ENCODE results near the gene RNF141.

RNF141 gene

DNA sequence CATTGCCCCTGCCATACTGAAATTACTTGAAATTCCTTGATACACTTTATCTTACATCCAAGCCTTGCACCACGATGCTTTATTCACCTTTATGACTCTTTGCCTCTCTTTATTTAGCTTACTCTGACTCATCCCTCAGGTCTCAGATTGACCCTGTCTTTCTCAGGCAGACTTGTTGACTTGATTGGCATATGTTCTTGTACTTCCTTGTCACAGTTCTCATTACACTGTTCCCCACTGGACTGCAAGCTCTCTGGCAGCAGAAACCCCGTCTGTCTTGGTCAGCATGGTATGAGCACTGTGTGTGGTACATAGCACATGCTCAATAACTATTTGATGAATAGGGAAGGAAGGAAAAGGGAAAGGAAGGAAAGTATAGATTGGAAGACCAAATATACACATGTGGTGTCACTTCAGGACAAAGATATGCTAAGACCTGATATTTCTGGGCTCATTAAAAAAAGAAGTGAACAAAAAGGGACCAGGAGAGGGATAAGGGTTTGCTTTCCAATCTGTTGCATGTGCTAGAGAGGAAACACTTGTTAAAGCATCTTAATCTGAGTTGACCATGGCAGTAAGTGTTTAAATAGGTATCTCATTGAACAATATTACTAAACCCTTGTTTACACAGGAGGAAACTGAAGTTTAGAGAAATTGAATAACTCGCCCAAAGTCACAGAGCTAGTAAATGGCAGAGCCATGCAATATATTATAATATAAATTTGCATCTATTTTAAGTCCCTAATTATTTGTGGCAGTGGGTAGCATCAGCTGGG lies 20.2 kb upstream of the RNF141 start:
- DNase-seq, result no peak

DNA sequence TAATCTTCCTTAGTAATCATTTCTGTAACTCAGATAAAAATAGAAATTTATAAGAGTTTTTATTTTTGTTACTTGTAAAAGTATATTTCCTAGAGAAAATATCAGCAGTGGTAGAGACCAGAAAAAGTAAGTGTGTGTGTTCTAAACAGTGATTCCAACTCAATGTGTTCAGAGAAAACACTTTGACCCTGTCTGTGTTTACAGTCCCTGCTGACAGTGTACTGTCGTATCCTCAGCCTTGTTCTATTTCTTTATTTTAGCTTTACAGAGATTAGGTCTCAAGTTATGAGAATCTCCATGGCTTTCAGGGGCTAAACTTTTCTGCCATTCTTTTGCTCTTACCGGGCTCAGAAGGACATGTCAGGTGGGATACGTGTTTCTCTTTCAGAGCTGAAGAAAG lies 17.3 kb upstream of the RNF141 start:
- no peak for DNase-seq

DNA sequence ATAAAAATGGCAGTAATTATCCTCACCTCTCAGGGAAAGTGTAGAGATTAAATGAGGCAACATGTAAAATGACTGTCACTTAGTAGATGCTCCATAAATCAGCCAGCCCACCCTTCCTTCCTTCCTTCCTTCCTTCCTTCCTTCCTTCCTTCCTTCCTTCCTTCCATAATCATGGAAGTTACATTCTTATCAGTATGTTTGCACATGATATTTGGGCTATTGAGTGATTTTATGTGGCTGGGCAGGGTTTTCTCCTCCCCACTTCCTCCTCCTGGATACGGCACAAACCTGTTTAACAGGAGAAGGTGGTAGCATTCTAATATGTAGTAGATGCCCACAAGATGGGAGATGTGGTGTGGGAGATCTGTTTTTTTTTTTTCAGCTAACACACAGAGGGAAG lies 15.6 kb upstream of the RNF141 start:
- DNase-seq, result no peak

DNA sequence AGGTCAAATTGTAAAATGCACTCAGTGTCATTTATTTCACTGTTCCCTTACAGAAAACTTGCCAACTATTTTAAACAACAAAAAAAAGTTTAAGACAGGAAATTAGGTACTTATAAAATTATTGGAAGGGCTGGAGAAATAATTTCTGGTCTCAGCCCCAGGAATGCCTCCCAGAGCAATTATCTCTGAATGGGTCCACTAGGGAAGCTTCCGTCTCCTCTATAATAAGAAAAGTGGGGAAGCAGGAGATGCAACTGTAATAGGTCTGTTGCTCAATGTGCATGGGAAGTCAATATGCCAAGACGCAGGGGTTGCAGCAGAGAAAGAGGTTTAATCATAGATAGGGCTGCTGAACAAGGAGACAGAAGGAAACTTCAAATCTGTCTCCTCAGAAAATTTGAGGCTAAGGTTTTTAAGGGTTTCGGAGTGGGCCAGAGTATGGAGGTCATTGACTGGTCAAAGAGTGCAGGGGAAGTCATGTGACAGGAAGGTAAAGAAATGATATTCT lies 10.9 kb upstream of the RNF141 start:
- no peak for DNase-seq

DNA sequence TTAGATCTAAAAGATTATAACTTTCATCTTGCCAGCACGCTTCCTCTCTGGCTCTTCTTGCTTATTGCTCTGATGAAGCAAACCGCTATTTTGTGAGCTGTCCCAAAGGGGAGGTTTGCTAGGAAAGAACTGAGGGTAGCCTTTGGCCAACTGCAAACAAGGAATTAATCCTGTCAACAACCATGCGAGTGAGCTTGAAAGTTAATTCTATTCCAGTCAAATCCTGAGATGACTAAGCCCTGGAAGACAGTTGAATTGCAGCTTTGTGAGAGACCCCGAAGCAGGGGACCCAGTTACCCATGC lies 10.3 kb upstream of the RNF141 start:
- no peak for DNase-seq

DNA sequence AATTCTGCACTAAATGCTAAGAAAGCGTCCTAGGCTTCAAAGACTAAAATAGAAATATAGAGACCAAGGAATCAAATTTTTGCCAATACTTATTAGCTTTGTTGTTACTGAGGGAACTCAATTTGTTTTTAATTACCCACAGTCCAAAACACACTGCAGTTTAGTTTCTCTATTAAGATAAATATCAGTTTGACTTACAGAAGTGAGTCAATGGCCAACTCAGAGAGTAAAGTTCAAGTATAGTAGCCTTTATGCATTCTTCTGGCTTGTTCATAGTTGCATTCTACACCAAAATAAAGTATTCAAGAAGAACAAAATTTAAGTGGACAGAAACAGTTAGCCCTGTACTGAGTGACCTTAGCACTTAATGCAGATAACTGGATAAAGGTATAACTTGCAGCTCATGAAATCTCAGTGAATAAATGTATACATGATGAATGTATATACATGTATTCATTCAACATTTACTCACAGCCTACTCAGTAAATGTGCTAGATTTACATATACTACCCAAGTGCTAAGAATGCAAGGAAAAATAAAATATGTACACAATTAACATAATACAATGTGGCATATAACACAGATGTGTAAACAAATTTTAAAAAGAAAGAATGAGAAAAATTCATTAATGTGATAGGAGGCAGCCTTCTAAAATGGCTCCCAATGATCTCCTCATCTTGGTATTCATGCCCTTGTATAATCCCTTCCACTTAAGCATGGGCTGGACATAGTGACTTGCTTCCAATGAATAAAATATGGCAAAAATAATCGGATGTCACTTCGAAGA lies 9.7 kb upstream of the RNF141 start:
- no peak for DNase-seq

DNA sequence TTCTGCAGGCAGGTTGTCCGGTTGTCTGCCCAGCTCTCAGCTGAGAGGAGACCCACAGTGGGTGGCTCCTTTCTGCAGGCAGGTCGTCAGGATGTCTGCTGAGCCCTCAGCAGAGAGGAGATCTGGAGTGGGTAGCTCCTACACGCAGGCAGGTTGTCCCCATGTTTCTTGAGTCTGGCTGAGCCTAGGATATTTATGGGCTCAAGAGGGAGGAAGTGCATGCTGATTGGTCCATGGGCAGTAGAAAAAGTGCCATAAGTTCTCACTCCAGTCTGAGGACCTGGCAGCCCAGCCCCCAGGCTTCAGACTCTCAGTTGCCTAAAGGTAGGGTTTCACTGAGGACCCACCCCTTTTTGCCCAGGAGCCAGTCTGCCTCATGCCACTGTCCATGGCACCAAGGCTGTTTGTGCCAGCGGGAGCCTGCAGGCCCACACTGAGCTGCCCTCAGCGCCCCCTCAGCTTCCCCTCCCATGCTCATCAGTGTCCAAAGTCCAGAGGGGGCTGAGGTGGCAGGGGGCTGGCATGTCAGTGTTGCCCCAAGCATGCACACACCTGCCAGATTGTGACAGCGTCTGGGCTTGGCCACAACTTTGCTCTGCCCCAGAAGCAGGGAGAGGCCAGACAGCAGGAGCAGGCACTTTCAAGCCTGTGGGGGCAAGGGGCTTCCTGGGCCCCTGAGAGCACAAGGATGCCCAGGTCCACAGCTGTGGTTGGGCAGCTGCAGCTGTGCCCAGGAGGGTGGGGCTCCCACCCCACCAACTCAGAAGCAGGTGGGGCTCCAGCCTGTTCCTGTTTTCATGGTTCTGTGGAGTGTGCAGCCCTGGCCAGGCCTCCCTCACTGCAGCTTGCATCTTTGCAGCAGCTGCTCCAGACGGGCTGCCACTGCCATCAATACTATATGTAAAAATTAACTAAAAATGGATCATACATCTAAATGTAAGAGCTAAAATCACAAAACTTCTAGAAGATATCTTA lies 3.8 kb upstream of the RNF141 start:
- no peak for DNase-seq

DNA sequence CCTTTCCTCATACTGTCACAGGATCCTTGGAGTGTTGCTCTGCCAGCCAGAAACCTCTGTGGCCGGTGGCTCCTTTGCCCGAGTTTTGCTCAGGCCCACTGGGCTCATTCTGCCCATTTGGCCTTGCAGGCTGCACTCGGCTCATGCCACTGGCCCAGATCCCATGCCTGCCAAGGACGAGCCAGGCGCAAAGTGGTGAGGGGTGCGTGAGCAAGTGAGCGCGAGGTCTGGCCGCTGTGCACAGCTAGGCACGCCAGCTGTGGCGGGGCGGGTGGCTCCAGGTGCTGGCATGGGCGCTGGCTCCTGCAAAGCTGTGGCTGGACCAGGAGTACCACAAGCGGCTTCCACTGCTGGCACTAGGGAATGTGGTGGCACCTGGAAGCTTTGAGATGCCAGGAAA lies 2.8 kb upstream of the RNF141 start:
- no peak for DNase-seq

DNA sequence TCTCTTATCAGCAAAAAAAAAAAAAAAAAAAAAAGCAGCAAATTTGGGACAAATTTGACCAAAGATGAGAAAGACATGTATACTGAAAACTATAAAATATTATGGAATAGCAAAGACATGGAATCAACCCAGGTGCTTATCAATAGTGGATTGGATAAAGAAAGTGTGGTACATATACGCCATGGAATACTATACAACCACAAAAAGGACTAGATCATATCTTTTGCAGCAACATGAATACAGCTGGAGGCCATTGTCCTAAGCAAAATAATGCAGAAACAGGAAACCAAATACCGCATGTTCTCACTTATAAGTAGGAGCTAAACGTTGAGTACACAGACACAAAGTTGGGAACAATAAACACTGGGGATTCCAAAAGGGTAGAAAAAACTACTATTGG lies 1.8 kb upstream of the RNF141 start:
- DNase-seq, result no peak

DNA sequence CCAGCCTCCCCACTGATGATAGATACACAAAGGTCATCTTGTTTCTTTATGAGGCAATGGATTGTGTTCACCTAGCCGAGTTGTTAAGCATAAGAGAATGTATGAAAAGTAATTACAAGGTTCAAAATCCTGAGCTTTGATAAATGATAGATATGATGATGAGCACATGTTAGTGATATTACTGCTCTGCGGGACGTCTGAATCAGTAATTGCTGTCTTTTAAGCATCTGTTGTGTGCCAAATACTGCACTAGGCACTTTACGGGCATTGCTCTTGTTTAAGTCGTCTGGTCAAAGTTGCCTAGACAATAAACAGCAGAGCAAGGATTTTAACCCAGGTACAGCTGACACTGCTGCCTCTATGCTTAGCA lies 559 bp upstream of the RNF141 start:
- no peak for DNase-seq

DNA sequence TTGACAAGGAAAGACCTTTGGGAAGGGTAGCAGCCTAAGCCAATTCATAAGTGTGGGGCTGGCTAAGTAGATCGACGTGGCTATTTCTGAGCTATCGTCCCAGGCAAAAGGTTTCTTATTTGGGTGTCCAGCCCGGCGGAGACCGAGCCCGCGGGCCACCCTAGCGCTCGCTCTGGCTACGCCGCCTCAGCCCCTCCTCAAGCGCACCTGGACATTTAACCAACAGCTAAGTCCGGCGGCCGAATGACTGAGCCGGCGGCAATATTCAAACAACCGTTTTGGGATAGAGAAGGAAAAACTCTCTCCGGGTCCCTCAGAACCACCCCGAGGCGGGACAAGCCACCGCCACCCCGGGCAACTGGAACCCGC lies 457 bp downstream of the RNF141 start:
- DNase-seq, result peak in 15 of 56 donors; percentile 30 to 74 (median 54)

DNA sequence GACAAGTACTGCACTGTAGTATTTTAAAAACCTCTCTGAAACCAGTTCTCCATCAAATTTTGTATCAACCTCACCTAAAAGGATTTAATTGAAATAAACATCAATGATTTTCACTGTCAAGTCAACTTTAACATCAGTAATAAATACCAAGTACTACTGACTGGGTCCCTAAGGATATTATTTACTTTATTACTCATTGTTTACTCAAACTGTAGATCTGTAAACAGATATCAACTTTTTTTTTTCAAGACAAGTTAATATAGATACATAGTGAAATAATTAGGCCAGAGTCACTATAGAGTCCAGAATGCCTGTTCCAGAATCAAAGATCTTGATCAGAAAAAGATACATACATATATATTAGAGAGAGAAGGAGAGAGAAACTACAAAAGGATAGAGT lies 1.6 kb downstream of the RNF141 start:
- DNase-seq, result no peak

DNA sequence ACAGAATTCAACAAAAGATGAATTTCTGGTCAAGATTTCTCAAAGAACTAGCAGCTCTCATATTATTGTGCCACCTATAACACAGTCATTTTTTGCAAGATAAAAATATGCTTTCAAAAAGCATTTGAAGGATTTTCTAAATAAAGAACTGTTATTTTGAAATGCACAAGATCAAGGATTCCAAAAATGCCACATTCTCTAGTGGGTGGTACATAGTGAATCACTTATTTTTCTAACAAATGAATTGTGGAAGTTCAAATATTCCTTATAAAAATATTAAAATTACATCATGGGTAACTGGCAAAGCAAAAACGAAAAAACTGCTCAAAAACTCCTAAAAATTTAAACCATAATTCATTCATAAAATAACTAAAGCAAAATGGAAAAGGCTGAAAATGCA lies 2.1 kb downstream of the RNF141 start:
- no peak for DNase-seq

DNA sequence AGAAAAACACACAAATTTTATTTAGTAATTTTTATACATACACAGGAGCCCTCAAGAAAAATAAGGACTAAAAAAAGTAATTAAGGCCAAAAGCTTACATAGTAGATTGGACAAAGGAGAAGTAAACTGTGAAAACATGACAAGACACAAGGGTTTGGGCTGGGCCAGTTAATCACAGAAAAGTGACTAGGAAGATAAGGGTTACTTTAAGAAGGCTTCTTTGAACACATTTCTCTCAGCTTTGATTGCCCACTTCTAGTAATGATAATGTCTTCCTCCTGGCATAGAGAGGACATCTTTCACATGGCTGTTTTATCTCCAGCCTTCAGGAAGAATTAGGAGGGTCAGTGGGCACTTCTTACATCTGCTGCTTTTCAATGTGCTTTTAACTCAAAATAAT lies 3.4 kb downstream of the RNF141 start:
- DNase-seq, result no peak

DNA sequence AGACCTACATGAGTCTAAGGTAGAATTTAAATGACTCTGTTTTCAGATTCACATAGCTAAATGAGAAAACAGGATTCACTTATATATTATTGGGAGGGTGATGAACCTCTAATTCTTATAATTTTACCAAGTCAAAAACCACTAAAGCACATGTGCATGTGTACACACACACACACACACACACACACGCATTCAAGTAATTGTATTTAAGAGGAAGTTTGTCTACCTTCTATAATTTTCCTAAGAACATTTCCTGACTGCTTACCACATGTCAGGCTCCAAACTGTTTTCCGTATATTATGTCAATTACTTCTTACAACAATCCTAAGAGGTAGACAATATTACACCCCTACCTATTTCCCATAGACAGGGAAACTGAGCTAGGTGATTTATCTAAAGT lies 6.7 kb downstream of the RNF141 start:
- DNase-seq, result no peak

DNA sequence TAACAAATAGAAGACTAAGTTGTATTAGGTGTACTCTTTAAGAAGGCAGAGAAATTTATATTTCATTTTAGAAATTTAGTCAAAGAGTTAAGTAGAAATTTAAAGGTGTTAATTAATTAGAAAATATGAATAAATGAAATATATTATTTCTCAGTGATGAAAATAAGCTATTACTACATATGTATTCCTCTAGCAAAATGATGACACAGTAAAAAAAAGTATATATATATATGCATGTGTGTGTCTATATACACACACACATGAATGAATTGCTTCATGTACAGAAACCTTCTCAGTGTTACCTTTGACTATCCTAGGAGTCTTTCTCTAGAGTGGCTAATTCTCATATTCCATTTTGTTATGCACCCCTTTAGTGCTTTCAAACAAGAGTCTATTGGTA lies 7.7 kb downstream of the RNF141 start:
- DNase-seq, result no peak

DNA sequence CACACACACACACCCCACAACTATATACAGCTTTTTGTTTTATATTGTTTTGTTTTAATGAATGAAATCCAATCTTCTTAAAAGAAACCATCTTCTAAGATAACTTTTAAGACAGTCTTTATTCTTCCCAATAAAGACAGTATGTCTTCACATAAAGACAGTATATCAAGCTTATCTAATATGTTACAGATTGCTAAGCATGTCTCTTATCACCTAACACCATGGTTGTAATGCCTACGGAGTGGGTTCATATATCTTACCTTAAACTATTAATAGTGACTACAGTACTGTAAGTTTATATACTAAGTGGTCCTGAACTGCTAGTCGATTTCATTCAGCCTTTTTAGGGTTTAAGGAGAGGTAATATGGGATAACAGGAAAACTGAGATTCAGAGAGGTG lies 8.5 kb downstream of the RNF141 start:
- no peak for DNase-seq

DNA sequence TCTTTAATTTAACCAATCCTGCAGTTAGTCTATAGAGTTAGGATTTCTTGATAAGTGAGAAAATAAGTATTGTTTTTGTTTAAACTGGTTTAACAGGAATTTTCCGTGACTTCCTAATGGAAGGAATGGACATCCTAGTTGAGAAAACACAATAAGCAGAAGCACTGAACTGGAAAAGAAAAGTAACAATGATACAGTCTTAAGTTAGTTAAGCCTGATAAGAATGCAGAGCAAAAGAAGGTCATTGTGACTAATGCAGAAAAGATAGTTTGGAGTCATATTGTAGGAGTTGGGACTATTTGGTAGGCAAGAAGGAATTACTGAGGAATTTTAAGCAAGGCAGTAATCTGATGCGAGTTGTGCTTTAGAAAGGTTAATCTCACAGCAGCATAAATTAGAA lies 11.7 kb downstream of the RNF141 start:
- DNase-seq, result no peak

DNA sequence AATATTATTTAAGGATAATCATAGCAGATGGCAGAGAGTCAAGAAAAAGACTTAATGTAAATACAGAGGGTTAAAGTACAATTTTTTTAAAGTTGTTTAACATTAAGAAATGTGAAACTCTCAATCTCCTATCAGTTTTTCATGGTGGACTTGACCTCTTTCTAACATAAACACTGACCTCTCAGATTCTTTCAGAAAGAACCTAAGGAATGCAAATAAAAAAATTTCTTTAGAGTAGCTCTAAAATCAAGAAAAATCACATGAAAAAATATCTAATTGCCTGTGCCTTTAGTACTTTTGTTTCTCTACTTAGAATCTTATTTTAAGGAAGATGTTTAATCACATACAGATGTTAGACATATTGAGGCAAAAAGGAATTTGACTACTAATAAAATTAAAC lies 12.9 kb downstream of the RNF141 start:
- no peak for DNase-seq

DNA sequence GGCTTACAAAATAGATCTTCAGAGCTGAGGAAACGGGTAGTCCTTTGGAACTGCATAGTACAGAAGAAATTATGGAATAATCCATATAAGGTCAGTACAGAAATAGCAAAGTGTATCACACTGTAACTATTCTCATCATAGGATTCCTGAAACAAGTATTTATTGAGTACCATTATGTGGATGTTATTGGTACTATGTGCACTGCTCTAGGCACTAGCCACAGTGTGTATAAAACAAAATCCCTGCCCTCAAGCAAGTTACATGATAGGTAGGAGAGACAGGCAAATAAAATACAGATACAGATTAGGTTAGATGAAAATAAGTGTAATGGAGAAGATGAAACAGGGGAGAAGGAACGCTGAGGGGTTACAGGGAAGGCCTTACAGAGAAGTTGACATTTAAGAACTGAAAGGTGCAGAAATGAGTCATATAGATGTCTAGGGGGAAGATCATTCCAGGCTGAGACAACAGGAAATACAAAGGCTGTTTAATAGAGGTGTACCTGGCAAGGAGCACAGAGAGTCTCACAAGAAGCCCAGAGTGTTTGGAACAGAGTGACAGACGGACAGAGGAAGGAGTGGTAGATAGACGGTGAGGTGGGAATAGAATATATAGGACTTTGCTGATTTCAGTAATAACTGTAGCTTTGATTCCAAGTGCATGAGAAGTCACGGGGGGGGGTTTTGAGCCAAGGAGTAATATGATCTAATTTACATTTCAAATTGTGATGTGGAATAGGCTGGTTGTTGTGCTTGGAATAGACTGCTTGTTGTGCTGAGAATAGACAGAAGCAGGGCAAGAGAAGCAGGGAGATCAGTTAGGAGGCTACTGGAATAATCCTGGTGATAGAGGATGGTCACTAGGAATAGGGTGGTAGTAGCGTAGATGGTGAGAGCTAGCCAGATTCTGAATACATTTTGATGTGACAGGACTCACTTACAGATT lies 13.7 kb downstream of the RNF141 start:
- DNase-seq, result peak in 13 of 56 donors; percentile 7 to 54 (median 32)

DNA sequence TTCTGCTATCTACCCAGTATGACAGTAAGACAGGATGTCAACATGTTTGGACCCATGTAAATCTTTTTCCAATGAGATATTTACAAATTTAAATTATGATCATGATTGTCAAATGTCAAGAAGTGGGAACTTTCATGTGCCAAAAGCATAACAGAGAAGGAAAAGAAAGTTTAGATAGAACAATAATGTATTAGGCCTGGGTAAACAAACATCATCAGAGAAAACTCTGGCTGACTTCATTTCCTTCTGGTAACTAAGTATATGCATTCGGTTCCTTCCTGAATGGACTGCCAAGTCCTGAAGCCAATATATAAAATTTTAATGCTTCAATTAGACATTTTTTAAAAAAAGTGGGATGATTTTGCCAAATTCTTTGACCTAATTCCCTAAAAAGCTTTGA lies 16.5 kb downstream of the RNF141 start:
- no peak for DNase-seq
